ENCODE data around the gene MORN2.
"Not testable (repeated sequence)": the region's sequence is repeated elsewhere in the genome, so short reads cannot be mapped to it uniquely, and the experiment has no call there.

The MORN2 gene

GRCh38 chr2:38875576-38876367 lies at the start of gene MORN2, which contains the start of gene DHX57:
Gene MORN2, plus strand, starts transcription at chr2:38875976.
Gene DHX57, minus strand, starts transcription at chr2:38875934. Its CDS starts 7,529 bp downstream, at chr2:38868405.
- Histone ChIP-seq H3K9ac (ENCODE audit: low read depth, low read length, poor library complexity, severe bottlenecking) (peak within 1 kb of the TSS; percentile 73), H3K4me1 (ENCODE audit: insufficient read depth, low read length, poor library complexity, severe bottlenecking) (peaks cover 7% of the 10 kb centered on the region), H3K4me2 (ENCODE audit: low read depth, low read length, poor library complexity, severe bottlenecking) (peak within 1 kb of the TSS; percentile 92), H3K79me2 (ENCODE audit: insufficient read depth, low read length) (peaks cover 8% of the 10 kb centered on the region; the same call in 1 of the 2 replicates), H3K9me2 (replicated peaks; ENCODE audit: low read depth, low read length) (no peaks in the 10 kb centered on the region), H4K20me1 (ENCODE audit: insufficient read depth, low read length, poor library complexity, severe bottlenecking) (no peaks in the 10 kb centered on the region), H3K4me3 (ENCODE audit: low read length, poor library complexity, severe bottlenecking) (peak within 1 kb of the TSS; percentile 89), H3K27me3 (ENCODE audit: insufficient read depth, low read length, poor library complexity, severe bottlenecking) (no peaks in the 10 kb centered on the region), H3K36me3 (ENCODE audit: insufficient read depth, low read length) (no peaks in the 10 kb centered on the region), H3F3A (ENCODE audit: low read depth) (no peaks in the 10 kb centered on the region), H2AFZ (ENCODE audit: low read length) (peak within 1 kb of the TSS; percentile 99), H3K9me3 (ENCODE audit: insufficient read depth, low read depth, low read length) (no peaks in the 10 kb centered on the region; the same call in 1 of the 2 replicates)
- no peak for TF ChIP-seq CTCF (conservative IDR thresholded peaks at IDR 0.05; ENCODE audit: low read length)
- TF ChIP-seq EZH2phosphoT487 (IDR thresholded peaks at IDR 0.05; ENCODE audit: borderline replicate concordance): no peak

GRCh38 chr2:38827539-38828145 lies 48.1 kb upstream of the MORN2 start:
- not testable (repeated sequence) for H3K4me3 ChIP-seq (ENCODE audit: low read length, poor library complexity, severe bottlenecking); H3F3A ChIP-seq (ENCODE audit: low read depth); H3K4me1 ChIP-seq (ENCODE audit: insufficient read depth, low read length, poor library complexity, severe bottlenecking); H3K9me3 ChIP-seq (ENCODE audit: insufficient read depth, low read depth, low read length); H2AFZ ChIP-seq (ENCODE audit: low read length); H4K20me1 ChIP-seq (ENCODE audit: insufficient read depth, low read length, poor library complexity, severe bottlenecking); H3K27me3 ChIP-seq (ENCODE audit: insufficient read depth, low read length, poor library complexity, severe bottlenecking); H3K9me2 ChIP-seq (replicated peaks; ENCODE audit: low read depth, low read length); H3K4me2 ChIP-seq (ENCODE audit: low read depth, low read length, poor library complexity, severe bottlenecking); H3K9ac ChIP-seq (ENCODE audit: low read depth, low read length, poor library complexity, severe bottlenecking); H3K79me2 ChIP-seq (ENCODE audit: insufficient read depth, low read length)
- H3K36me3 ChIP-seq (ENCODE audit: insufficient read depth, low read length): peaks cover 24% of the 10 kb centered on the region; the same call in 1 of the 2 replicates

- no peak overlapping the region for H3K4me2 ChIP-seq (ENCODE audit: low read depth, low read length, poor library complexity, severe bottlenecking)
- H3F3A ChIP-seq (ENCODE audit: low read depth): no peaks in the 10 kb centered on the region
- no peaks in the 10 kb centered on the region for H3K9me2 ChIP-seq (replicated peaks; ENCODE audit: low read depth, low read length)
- no peak overlapping the region for H3K4me3 ChIP-seq (ENCODE audit: low read length, poor library complexity, severe bottlenecking)
- H3K27me3 ChIP-seq (ENCODE audit: insufficient read depth, low read length, poor library complexity, severe bottlenecking): no peaks in the 10 kb centered on the region
- no peaks in the 10 kb centered on the region for H3K9me3 ChIP-seq (ENCODE audit: insufficient read depth, low read depth, low read length)
- H3K36me3 ChIP-seq (ENCODE audit: insufficient read depth, low read length): peaks cover 24% of the 10 kb centered on the region; the same call in 1 of the 2 replicates
- peaks cover 4% of the 10 kb centered on the region for H3K4me1 ChIP-seq (ENCODE audit: insufficient read depth, low read length, poor library complexity, severe bottlenecking)
- H3K9ac ChIP-seq (ENCODE audit: low read depth, low read length, poor library complexity, severe bottlenecking): no peak overlapping the region
- H3K79me2 ChIP-seq (ENCODE audit: insufficient read depth, low read length): no peaks in the 10 kb centered on the region
- TF ChIP-seq CTCF (conservative IDR thresholded peaks at IDR 0.05; ENCODE audit: low read length): no peak
- no peak for TF ChIP-seq EZH2phosphoT487 (IDR thresholded peaks at IDR 0.05; ENCODE audit: borderline replicate concordance)
- H4K20me1 ChIP-seq (ENCODE audit: insufficient read depth, low read length, poor library complexity, severe bottlenecking): no peaks in the 10 kb centered on the region
- H2AFZ ChIP-seq (ENCODE audit: low read length): no peak overlapping the region
Measured at GRCh38 chr2:38828460-38828859, 47.3 kb upstream of the MORN2 start.

Data from Loucy (cell line).